IPS-NIHi7 (cell line): ENCODE data around the gene KRTAP13-2.

Experiments used
- DNase-seq: peaks from one replicate; pipeline ENCODE4 v3.0.0; 2012; ENCODE audit warnings: mixed read lengths; ENCODE audit errors: extremely low spot score

Gene KRTAP13-2

DNA sequence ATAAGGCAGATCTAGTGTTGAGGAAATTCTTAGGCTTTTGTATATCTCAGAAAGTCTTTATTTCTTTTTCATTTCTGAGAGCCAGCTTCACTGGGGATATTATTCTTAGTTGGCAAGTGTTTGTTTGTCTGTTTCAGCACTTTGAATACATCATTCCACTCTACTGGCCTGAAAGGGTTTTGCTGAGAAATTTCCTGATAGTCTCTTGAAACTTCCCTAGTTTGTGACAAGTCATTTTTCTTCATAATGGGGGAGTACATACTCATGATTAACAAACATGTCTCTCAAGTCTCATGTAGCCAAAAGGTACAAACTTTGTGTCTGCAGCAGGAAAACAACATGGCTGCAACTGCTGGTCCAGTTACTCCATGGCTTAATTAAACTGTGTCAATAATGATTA lies 45.7 kb downstream of the KRTAP13-2 start:
- DNase-seq, result no peak
